Measurements from ENCODE around the gene FAM149B1.

Gene FAM149B1

GRCh38 chr10:73261362-73261995, 93.6 kb downstream of the FAM149B1 start:
- TF ChIP-seq CTCF (IDR thresholded peaks at IDR 0.05; ENCODE audit: borderline replicate concordance, control extremely low read depth, extremely low read depth, insufficient read depth, missing control alignments): no peak
- in situ Hi-C loops (cut with MboI; ENCODE audit: low sequenced_read_pairs, unreplicated experiment): no loop called here
- no peak for DNase-seq (ENCODE audit: low spot score)

- TF ChIP-seq CTCF (IDR thresholded peaks at IDR 0.05; ENCODE audit: borderline replicate concordance, control extremely low read depth, extremely low read depth, insufficient read depth, missing control alignments): no peak
- in situ Hi-C loops (cut with MboI; ENCODE audit: low sequenced_read_pairs, unreplicated experiment): no loop called here
- DNase-seq (ENCODE audit: low spot score): no peak
Measured at GRCh38 chr10:73262105-73262730, 94.3 kb downstream of the FAM149B1 start.

- DNase-seq (ENCODE audit: low spot score): no peak
- TF ChIP-seq CTCF (IDR thresholded peaks at IDR 0.05; ENCODE audit: borderline replicate concordance, control extremely low read depth, extremely low read depth, insufficient read depth, missing control alignments): no peak
- in situ Hi-C loops (cut with MboI; ENCODE audit: low sequenced_read_pairs, unreplicated experiment): no loop called here
Measured at GRCh38 chr10:73262880-73263555, 95.1 kb downstream of the FAM149B1 start.

GRCh38 chr10:73263693-73264347, 95.9 kb downstream of the FAM149B1 start:
- peak; percentile 46 for TF ChIP-seq CTCF (IDR thresholded peaks at IDR 0.05; ENCODE audit: borderline replicate concordance, control extremely low read depth, extremely low read depth, insufficient read depth, missing control alignments)
- no peak for DNase-seq (ENCODE audit: low spot score)
- in situ Hi-C loops (cut with MboI; ENCODE audit: low sequenced_read_pairs, unreplicated experiment): no loop called here

- no peak for DNase-seq (ENCODE audit: low spot score)
- in situ Hi-C loops (cut with MboI; ENCODE audit: low sequenced_read_pairs, unreplicated experiment): no loop called here
- TF ChIP-seq CTCF (IDR thresholded peaks at IDR 0.05; ENCODE audit: borderline replicate concordance, control extremely low read depth, extremely low read depth, insufficient read depth, missing control alignments): no peak
Measured at GRCh38 chr10:73264423-73264822, 96.5 kb downstream of the FAM149B1 start.

GRCh38 chr10:73281097-73281496, 113.2 kb downstream of the FAM149B1 start:
- in situ Hi-C loops (cut with MboI; ENCODE audit: low sequenced_read_pairs, unreplicated experiment): no loop called here
- TF ChIP-seq CTCF (IDR thresholded peaks at IDR 0.05; ENCODE audit: borderline replicate concordance, control extremely low read depth, extremely low read depth, insufficient read depth, missing control alignments): no peak
- no peak for DNase-seq (ENCODE audit: low spot score)

All from GM13976 (cell line).